Measurements from ENCODE around the gene KNOP1.

The KNOP1 gene

GRCh38 chr16:19691161-19691711 is 26.8 kb downstream of the KNOP1 start:
- TF ChIP-seq CSRNP3 (CRISPR knock-in tag; IDR thresholded peaks at IDR 0.05) (no peak), OSR1 (CRISPR knock-in tag; IDR thresholded peaks at IDR 0.05) (no peak), ZFP30 (CRISPR knock-in tag; IDR thresholded peaks at IDR 0.05) (no peak), RARB (CRISPR knock-in tag; IDR thresholded peaks at IDR 0.05) (no peak), CSDC2 (CRISPR knock-in tag; IDR thresholded peaks at IDR 0.05) (no peak)
- no peak for ATAC-seq

GRCh38 chr16:19690196-19690595 is 27.8 kb downstream of the KNOP1 start:
- ATAC-seq = no peak
- TF ChIP-seq POU6F1 (CRISPR knock-in tag; IDR thresholded peaks at IDR 0.05; ENCODE audit: borderline replicate concordance, low read depth) (no peak), ISL1 (CRISPR knock-in tag; IDR thresholded peaks at IDR 0.05) (no peak), CSDC2 (CRISPR knock-in tag; IDR thresholded peaks at IDR 0.05) (no peak), ARNTL (CRISPR knock-in tag; IDR thresholded peaks at IDR 0.05; ENCODE audit: borderline replicate concordance, low read depth) (no peak), CSRNP3 (CRISPR knock-in tag; IDR thresholded peaks at IDR 0.05) (no peak), SNAI2 (CRISPR knock-in tag; IDR thresholded peaks at IDR 0.05) (no peak), ESRRG (CRISPR knock-in tag; IDR thresholded peaks at IDR 0.05) (no peak), PPARA (CRISPR knock-in tag; IDR thresholded peaks at IDR 0.05; ENCODE audit: borderline replicate concordance) (no peak), TOX (CRISPR knock-in tag; IDR thresholded peaks at IDR 0.05; ENCODE audit: borderline replicate concordance) (no peak), ZNF70 (CRISPR knock-in tag; IDR thresholded peaks at IDR 0.05) (no peak), CREB5 (CRISPR knock-in tag; IDR thresholded peaks at IDR 0.05; ENCODE audit: low read depth) (no peak), GLIS3 (CRISPR knock-in tag; IDR thresholded peaks at IDR 0.05) (no peak), TCF4 (CRISPR knock-in tag; IDR thresholded peaks at IDR 0.05; ENCODE audit: borderline replicate concordance) (no peak), TSHZ2 (CRISPR knock-in tag; IDR thresholded peaks at IDR 0.05) (no peak), ZFP3 (CRISPR knock-in tag; IDR thresholded peaks at IDR 0.05) (no peak), ZC3H10 (CRISPR knock-in tag; IDR thresholded peaks at IDR 0.05) (no peak), ZFP30 (CRISPR knock-in tag; IDR thresholded peaks at IDR 0.05) (no peak), RARB (CRISPR knock-in tag; IDR thresholded peaks at IDR 0.05) (no peak), OSR1 (CRISPR knock-in tag; IDR thresholded peaks at IDR 0.05) (no peak)

GRCh38 chr16:19689342-19689741 is 28.7 kb downstream of the KNOP1 start:
- no peak for TF ChIP-seq ZNF70 (CRISPR knock-in tag; IDR thresholded peaks at IDR 0.05)
- TF ChIP-seq ISL1 (CRISPR knock-in tag; IDR thresholded peaks at IDR 0.05) = no peak
- TF ChIP-seq CREB5 (CRISPR knock-in tag; IDR thresholded peaks at IDR 0.05; ENCODE audit: low read depth) = no peak
- no peak for TF ChIP-seq ZNF8 (CRISPR knock-in tag; IDR thresholded peaks at IDR 0.05)
- TF ChIP-seq TOX (CRISPR knock-in tag; IDR thresholded peaks at IDR 0.05; ENCODE audit: borderline replicate concordance) = no peak
- TF ChIP-seq POU6F1 (CRISPR knock-in tag; IDR thresholded peaks at IDR 0.05; ENCODE audit: borderline replicate concordance, low read depth) = no peak
- no peak for TF ChIP-seq ESRRG (CRISPR knock-in tag; IDR thresholded peaks at IDR 0.05)
- TF ChIP-seq CSDC2 (CRISPR knock-in tag; IDR thresholded peaks at IDR 0.05) = no peak
- no peak for TF ChIP-seq GLIS3 (CRISPR knock-in tag; IDR thresholded peaks at IDR 0.05)
- TF ChIP-seq PATZ1 (CRISPR knock-in tag; IDR thresholded peaks at IDR 0.05; ENCODE audit: borderline replicate concordance) = no peak
- no peak for TF ChIP-seq ZFP3 (CRISPR knock-in tag; IDR thresholded peaks at IDR 0.05)
- TF ChIP-seq RARB (CRISPR knock-in tag; IDR thresholded peaks at IDR 0.05) = no peak
- TF ChIP-seq TCF4 (CRISPR knock-in tag; IDR thresholded peaks at IDR 0.05; ENCODE audit: borderline replicate concordance) = no peak
- TF ChIP-seq ZNF565 (CRISPR knock-in tag; conservative IDR thresholded peaks at IDR 0.05; ENCODE audit: low read depth) = no peak
- ATAC-seq = no peak

Data from SK-N-SH treated with all-trans-retinoic acid at 6 μM for 48 hours (cell line).